CD1c-positive myeloid dendritic cell (primary cell): ENCODE data around the gene CA5A.
A peak's percentile ranks its signal among the peaks of the same experiment; 100 is the strongest.

Source experiments
- DNase-seq: peaks from one replicate; pipeline ENCODE4 v3.0.0-alpha.2; 2016; ENCODE audit errors: extremely low spot score

The CA5A gene

DNA sequence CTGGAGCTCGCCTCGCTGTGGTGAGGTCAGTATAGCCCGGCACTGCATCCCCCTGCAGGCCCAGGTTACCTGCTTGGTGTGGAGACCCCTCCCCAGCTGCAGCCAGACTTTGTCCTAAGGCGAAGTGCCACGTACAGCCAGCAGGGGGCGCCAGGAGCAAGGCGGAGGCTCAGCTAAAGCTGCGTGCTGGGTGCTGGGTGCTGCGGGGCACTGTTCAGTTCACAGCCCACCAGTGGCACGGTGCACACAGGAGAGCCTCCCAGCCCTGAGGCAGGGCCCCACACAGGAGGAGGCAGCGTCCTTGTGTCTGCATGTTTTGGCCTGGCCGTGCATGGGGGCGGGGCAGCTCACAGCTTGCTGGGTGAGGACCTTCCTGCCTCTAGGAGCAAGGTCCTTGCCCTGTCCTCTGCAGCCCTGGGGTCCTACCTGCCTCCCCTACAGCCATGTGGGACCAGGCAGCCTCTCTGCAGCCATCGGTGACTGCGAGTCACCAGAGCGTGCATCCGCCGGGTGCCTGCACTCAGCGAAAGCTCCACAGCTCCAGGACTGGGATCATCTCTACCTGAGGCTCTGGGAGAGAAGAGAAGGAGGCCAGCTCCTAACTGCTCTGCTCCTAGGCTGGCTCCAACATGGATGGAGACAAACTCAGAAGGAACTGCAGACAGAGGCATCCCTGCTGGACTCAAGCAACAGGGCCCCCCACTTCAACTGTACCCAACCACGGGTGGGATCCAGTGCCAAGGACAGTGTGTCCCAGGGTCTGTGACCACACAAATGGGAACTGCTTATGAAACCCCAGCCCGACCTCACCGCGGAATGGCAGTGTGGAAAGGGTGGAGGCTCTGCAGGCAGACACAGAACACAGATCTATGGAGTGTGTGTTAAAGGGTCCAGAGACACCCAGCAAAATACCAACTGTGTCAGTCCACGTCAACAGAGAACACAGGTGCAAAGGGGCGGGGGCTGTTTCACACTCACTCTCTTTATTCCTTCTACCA lies 86.0 kb downstream of the CA5A start:
- DNase-seq, result peak; percentile 75

DNA sequence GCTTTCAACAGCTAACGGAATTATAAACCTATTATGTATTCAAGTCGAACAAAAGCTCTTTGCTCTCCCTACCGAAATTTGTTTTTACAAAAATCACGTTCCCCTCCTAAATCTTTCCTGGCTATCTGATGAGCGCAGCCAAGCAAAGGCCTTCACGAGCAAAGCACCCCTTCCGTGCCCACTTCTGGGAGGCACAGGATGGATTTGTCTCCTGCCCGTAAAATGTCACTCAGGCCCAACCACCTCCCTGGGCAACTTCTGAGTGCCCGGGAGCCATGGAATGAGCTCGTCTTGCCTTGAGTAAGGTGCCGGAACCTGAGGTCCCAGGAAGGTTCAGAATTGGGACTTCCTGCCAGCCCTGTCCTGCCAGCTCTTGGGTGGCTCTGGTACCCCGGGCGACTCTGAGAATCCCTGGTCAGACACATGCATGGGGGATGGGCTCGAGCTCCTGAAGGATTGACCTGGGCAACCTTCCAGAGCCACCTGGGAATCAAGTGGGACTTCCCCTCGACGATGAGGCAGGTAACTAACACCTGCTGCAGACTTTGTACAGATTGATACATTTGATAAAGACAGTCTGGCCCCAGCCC lies 86.8 kb downstream of the CA5A start:
- no peak for DNase-seq

DNA sequence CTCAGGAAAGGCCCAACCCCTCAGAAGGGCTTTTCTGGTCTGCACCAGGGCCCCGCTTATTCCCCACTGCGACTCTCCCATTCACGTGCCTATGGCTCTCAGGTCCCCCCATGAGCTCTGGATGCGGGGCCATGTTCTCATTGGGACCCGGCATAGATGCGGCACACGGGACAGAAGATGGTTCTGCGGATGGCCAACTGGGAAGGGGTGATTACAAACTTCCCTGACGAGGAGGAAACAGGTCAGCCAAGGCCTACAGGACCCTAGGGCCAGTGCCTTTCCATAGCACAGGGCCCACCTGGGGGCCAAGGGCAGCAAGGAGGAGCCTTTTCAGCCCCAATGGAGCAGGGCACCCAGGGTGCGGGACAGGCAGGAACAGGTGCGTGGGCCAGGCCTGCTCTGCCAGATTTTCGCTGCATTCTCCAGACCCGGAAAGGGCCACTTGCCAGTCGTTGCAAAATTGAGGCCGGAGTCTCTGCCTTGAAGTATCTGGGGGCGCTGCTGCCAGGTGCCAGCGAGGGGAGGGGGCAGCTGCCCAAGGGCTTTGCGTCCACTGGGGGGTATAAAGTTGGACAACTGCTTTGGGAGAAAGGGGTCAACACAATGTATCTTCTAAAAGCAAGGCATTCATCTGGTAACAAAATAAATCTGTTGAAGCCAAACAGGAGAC lies 87.5 kb downstream of the CA5A start:
- DNase-seq, result no peak

DNA sequence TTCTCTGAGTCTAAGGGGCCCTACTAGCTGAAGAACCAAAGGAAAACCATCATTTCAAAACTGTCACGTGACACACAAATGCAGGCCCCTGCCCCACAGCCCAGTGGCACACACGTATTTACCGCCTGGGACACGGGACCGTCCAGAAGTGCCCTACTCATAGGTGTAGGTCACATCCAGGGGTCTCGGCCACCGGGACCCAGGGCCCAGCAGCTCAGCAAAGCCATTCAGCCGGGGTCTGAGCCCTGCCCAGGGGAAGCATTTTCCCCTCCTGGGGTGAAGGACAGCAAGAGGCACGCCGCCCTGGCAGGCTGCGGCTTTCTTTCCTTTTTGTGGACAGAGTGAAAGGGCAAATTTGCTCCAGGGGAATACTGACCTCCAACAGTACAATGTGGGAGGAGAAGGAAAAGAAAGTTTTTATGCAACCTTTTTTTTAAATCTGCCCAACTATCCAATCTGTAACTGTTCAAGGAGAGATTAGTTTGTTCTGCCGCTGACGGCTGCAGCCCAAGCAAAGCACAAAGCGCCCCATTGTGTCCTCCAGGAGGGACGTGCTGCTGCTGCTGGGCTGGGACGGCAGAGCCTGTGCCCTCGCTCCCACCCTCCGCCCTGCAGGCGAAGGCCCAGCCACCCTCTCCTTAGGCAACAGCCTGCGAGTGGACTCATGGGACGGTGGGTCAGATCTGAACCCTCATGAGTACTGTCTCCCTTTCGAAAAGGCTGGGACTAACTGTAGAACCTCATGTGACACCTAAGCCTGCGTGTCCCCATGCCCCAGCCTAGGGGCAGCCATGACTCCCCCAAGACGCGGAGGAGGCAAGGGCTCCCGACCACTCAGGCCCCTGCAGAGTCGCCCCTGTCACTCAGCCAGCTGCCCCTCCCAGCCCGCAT lies 88.3 kb downstream of the CA5A start:
- no peak for DNase-seq

DNA sequence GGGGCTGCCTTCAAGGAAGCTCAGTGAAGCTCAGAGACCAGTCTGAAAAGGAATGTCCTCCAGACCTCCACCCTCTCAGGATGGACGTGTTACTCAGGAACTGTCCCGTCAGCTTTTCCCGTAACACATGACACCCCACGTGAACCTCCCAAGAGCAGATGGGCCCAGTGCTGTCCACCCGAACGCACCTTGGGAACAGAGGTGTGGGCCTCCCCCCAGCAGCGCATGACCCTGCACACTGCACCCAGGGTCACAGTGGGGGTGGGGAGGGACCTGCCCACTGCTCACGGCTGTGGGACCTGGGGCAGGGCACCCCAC lies 88.9 kb downstream of the CA5A start:
- DNase-seq, result no peak

DNA sequence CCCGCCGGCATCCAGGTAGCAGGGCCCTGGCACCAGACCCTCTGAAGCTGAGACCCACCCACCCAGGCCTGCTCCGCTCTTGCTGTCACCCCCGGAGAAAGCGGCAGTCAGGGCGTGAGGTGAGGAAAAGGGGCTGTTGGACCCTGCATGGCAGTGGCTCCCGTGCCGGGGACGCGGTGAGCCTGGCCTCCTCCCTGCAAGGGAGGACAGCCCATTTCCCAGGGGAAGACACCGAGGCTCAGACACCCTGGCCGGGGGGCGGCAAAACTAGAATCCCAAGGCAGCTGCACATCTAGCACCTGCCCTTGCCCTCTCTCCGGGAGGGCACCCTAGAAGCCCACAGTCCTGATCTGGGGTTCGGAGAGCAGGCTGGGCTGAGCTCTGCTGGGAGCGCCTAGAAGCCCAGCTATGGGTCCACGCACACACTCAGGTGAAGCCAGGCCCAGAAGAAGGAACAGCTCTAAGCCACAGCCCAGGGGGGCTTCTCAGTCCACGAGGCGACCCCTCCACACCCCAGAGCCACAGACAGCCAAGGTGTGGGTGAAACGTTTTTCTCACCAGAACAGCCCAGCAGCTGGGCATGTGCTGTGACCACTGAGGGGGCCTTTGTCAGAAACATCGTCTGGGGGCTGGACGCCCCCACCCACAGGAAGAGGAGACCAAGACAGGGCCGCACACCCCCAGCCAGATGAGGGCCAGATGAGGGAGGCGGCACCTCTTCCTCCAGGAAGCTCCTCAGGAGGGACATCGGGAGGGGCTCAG lies 89.4 kb downstream of the CA5A start:
- DNase-seq, result no peak

DNA sequence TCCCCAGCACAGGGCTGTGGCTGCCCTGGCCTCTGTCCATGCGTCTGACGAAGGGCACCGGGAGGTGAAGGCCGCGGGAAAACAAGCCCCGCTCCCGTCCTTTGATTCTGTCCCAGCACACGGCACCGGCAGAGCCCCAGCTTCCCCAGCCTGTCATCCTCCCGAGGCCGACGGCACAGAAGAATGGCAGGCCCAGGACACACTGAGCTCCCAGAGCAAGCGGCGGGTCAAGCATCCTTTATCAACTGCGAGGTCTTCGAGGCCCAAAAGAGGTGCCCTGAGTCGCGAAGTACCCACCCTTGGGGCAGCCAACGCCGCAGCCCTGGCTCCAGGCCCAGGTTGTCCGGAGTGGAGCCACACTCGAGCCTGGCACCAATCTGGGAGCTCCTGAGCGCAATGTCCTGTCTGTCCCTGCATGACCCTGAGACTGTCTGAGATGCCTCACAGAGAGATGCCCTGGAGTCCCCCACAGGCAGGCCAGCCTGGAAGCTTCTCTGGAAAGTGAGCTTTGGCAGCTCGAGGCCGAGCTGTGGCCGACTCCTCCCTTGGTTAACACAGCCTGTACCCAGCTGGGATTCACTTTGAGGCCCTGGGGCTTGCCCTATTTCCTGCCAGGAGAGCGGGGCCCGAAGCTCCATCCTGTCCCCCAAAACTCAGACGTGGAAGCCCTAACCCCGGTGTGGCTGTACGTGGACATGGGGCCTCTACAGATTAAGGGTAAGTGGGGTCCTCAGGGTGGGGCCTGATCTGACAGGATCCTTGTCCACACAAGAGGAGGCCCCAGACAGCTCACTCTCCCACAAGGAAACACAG lies 90.3 kb downstream of the CA5A start:
- DNase-seq, result no peak

DNA sequence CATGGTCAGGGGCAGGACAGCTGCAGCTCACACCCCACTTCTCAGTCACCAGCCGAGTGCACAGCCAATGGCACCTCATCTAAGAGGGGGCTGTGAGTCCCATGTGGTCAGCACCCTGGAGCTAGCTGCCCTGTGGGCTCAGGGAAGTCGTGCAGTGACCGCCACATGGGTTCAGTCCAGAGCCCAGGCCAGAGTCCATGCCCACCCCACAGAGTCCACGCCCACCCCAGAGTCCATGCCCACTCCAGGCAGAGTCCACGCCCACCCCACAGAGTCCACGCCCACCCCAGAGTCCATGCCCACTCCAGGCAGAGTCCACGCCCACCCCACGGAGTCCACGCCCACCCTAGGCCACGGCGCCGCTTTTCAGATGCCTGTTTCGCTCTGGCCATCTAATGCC lies 91.1 kb downstream of the CA5A start:
- no peak for DNase-seq

DNA sequence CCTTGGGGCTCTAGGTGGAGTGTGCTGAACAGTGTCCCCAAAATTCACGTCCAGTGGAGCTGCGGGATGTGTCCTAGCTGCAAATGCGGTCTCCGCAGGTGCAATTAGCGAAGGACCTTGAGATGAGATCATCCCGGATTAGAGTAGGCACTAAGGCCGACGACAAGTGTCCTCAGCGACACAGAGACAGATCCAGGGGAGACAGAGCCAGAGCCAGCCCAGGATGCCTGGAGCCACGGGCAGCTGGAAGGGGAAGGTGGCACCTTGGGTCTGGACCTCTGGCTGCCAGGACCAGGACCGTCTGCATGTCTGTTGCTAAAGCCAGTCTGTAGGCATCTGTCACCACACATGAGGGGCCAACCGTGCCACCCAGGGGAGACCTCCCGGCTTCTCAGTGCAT lies 91.5 kb downstream of the CA5A start:
- no peak for DNase-seq

DNA sequence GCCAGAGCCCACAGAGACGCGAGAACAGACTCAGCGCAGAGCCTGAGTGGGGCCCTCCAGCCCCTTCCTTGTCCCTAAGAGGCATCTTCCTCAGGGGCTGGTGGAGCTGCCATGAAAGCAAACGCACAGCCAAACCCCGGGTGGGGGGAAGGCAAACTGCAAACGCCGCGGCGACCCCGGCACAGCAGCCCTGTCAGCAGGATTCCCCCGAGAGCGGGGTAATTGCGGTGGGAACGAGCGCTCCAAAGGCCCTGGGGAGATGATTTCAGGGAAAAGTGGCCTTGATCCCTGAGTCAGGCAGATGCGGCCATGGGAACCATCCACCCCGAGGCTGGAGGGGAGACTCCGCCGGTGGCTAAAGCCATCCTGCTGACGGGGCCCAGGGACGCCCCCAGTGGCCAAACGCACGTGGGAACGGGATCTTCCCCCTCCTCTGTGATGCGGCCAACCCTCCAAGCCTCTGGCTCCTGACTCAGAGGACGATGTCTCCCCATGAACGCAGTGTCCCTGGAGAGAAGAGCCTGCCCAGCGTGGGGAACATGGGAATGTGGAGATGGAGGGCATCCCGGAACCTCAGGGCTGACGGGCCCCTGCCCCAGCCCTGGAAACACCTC lies 92.1 kb downstream of the CA5A start:
- no peak for DNase-seq

DNA sequence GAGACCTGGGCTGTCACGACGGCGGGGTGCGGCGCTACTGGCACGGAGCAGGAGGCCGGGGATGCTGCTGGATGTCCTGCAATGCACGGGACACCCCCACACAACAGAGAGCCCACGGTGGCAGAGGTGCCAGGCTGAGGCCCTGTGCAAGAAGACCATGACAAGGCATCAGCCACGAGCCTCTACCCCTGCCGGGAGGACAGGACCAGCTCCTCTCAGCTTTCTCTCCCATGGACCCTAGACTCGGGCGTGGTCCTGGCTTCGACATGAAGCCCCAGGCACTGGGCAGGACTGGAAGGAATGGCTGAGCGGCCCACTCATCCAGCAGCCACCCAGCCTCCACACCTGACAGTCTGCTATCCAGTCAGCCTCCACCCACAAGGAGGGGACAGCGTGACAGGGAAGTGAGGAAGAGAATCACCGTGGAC lies 92.6 kb downstream of the CA5A start:
- DNase-seq, result no peak

DNA sequence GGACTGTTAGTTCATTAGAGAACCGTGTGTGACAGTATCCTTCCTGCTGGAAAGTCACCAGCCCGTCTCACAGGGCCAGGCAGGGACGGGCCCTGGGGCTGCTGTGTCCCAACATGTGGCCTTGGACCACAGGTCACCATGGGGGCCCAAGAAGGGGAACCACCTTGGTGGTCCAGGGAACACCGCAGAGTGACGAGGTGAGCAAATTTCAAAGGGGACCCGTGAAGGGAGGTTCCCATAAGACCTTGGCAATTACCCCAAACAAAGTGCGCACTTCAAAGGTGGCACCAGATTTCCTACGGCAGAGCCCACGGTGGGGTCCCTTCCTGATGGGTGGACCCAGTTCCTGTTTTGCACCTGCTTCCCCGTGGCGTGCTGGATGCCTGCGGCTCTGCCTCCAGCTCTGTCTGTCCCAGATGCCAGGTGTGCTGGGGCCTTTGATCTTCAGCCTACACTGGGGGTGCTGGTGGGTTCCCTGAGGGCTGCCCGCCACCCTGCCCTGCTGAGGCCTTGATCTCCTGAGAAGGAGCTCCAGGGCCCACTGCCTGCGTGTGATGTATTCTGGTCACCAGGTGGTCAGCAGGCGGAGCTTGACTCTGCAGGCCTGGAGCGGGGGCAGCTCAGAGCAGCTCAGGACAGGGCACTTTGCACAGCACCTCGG lies 94.0 kb downstream of the CA5A start:
- DNase-seq, result no peak

DNA sequence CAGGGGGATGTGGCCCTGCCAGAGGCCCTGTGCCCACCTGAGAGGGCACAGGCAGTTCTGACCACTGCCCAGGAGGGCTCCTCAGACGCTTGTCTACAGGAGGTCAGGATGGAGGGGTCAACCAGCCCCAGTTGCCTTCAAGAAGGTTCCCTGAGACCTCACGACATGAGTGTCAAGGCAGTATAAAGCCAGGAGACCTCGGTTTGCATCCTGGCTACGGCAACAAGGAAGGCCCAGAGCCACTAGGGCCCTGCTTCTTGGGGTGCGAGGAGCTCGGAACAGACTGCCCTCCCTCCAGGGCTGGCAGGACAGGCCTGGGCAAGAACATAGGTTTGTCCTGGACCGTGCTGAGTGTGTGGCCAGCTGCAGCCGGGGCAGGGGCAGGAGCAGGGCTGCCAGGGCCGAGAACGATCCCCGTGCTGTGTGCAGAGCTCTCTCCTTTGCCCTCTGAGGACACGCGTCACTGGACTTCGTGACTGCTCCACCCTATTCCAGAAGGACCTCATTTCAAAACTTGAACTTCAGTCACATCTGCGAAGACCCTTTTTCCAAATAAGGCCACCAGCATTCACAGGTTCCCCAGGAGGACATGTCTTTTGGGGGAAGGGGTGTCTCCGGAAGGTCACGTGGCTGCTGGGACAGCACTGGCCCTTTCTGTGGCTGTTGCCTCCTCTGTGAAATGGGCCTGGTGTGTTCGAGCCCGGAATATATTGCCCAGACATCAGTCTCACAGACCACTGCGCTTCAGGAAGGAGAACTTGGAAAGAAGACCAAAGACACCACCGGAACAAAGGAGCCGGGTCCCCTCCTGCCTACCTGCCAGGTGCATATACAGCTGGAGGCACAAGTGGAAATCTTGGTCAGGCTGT lies 94.8 kb downstream of the CA5A start:
- no peak for DNase-seq

DNA sequence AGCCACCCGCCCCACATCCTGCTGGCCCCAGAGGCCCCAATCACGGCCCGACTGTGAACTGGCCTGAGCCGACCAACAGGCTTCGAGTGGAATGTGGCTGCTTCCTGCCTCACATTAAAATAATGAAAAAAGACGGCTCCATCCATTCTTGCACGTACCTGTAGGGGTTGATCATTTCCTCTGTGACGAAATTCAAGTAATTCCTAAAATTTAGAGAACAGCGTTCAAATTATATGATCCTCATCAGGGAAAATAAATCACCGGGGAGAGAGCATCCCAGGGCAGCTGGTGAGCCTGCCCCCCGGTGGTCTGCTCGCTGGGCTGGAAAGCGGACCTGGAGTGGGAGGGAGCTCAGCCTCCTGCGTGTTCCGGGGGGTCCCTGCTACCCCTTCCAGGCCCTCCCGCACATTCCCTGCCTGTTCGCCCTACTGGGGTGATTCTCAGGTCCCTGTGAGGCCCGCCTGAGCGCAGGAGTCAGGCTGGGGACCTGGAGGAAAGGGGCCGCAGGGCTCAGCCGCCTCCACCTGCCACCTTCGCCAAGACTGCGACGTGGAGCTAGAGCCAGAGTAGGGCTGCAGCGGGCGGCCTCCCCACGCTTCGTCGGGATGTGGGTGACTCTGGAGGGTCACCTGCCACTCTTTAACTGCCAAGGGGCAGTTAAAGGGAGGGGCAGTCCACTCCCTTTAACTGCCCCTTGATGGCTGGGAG lies 95.9 kb downstream of the CA5A start:
- DNase-seq, result no peak

DNA sequence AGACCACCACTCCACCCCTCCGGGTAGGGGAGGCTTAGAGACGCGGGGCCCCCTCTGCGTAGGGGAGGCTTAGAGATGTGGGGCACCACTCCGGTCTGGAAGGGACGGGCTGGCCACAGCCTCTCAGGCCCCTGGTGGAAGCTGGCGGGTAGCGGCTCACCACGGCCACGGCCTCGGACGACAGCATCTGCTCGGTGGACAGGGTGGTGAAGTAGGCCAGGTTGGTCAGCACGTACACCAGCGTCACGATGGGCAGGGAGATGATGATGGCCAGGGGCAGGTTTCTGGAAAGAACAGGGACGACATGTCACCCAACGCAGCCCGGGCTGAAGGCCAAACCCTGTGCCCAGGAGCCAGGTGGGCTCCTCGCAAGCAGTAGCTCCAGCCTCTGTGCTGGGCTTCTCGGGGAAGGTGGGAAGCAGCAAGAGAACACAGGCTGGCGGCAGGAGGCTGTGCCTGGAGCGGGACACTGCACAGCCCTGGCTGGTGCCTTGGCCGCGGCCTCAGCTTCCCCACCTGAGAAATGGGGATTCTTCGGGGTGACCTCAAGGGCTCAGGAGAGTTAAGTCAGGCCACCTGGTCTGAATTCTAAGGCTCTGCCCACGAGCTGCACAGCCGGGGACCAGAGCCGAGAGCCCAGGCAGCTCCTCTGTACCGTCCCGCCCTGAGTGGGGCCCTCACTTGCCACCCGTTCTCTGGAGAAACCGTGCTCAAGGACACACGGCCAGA lies 96.6 kb downstream of the CA5A start:
- no peak for DNase-seq

DNA sequence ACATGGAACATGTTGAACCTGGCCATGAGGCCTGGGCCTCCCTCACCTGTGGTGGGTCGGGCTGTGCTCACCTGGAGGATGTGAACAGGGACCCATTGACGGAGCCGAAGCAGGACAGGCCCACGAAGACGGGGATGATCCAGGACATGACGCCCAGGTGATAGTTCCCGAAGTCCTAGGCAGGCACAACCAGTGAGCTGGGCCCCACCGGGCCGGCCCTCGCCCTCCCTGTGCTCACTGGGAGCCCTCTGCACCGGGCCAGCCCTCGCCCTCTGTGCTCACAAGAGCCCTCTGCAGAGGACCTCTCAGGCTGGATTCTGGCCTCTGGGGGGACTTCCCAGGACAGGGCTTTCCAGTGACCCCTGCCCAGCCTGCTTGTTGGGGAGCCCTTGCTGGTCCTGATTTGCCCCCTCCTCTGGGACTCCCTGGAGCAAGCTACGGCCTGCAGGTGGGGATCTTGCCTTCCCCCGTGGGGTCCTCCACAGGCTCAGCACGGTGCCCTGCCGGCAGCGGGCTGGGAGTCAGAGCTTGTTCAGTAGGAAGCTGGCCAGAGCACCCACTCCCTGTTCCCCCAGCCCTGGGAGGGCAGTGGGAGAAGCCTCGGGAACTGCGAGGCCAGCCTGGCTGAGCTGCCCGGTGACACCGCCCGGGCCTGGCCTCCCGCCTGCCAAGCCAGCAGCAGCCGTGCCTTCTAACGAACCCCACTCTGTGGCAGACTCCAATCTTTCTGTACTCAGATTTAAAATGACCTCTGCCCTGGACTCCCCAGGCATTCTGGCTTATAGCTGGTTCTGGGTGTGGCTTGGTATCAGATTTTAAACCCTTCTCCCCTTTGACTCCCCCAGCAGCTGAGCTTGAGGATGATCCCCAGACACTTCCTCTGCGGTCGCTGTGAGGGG lies 97.4 kb downstream of the CA5A start:
- no peak for DNase-seq
